ENCODE measurements around the gene INTS7.
"Not testable (repeated sequence)": the region's sequence is repeated elsewhere in the genome, so short reads cannot be mapped to it uniquely, and the experiment has no call there.

The INTS7 gene

DNA sequence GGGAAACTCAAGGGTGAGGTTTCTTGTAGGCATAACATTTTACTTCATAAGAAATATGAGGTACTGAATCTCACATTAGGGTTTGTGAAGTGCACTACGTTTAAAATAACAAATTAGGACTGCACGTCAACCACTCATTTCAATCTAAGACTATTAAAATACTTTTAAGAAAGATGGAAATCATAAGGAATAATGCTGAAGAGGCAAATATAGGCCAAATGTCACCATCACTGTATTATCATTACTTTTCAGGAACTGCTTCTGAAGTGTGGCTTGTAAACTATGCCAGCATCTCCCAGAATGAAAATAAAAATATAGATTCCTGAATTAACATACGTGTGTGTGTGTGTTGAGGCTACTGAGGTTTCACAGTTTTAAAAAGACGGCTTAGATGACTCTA, 56.8 kb downstream of the INTS7 start:
- DNase-seq (ENCODE audit: low spot score), result no peak

DNA sequence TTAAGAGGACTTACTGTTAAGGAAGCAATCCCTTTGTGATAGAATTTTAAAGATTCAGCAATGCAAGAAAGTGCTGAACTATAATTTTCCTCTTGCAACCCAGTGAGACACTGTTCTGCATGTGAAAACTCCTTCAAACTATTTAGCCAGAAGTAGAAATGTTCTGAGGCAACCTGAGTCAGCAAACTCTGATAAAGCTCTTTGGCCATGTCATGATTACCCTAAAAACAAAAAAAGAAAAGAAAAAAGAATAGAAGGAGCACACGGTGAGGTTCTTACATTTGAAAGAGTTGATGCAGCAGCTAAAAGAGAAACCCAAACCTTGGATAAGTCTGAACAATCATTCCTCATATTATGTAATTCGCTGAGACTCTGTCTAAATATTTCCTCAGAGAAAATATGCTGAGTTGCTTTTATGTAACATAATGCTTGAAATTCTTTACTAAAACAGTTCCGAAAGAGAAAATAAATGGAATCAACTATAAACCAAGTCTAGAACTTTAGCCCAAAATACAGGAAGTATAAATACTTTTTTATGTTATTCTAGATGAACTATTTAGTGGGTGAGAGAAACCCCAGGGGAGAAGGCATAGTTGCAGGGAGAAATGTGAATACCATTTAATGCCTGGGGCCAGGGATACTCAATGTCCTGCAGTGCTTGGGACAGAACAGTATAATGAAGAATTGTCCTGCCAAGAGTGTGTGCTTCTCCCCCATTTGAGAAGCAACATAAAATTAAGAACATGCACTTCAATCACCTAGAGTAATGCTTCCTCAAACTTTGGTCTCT, 60.0 kb downstream of the INTS7 start:
- DNase-seq (ENCODE audit: low spot score), result peak; percentile 44

DNA sequence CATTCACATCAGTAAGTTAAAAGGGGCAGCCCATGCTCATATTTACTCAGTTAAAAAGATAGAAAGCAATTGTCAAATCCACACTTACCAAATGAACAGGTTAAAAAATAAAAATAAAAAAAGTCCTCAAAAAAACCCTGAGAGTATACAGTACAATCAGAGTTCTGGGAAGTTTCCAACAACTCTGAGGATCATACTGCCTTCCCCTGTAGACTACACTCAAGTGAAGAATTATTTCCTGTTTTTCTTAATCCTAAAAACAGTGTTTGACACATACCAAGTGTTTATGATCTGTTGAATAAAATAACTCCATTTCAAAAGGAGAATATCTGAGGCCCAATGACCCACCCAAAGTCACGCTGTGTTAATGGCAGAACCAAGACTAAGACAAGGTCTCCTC, 61.8 kb downstream of the INTS7 start:
- DNase-seq (ENCODE audit: low spot score), result no peak

DNA sequence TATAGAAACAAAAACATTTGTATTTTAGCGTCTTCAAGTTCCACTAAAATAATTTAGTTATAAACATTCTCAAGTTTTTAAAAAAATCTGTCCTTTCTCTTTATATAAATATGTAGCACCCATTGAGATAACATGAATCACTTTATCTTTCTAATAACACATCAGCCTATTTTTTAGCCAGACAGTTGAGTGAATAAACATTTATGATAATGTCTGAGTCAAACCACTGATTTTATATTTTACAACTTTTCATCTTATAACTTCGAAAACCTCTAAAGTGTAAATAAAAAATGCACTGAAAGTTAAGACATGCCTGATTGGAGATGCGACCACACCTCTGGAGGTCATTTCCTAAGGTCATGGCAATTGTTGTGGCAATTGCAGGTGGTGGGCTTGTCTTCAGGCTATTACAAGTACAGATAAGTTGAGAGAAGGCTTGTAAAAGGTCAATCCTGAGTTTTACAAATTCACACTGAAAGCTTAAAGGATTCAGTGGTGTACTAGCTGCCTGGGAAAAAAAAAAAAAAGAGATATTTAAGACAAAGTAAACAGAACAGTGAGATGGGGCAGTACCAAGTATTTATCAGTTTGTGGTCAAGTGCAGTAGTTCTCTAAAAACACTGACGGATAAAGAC, 67.0 kb downstream of the INTS7 start:
- no peak for DNase-seq (ENCODE audit: low spot score)

DNA sequence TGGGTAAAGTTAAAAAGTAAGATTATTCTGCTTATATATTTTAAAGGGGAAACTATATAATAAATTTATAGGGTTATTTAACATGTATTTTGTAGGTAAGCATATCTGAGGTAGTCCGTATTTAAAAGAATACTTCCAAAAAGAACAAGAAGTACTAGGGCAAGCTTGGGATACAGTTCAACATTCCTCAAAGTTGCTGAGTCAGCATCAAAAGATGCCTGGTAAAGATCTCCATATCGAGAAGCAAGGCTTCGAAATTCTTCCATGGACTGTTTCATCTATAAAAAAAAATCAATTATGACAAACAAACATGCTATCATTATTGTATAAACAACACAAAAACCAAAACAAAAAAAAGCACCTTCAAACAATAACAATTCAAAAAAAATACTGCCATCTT, 67.7 kb downstream of the INTS7 start:
- no peak for DNase-seq (ENCODE audit: low spot score)

DNA sequence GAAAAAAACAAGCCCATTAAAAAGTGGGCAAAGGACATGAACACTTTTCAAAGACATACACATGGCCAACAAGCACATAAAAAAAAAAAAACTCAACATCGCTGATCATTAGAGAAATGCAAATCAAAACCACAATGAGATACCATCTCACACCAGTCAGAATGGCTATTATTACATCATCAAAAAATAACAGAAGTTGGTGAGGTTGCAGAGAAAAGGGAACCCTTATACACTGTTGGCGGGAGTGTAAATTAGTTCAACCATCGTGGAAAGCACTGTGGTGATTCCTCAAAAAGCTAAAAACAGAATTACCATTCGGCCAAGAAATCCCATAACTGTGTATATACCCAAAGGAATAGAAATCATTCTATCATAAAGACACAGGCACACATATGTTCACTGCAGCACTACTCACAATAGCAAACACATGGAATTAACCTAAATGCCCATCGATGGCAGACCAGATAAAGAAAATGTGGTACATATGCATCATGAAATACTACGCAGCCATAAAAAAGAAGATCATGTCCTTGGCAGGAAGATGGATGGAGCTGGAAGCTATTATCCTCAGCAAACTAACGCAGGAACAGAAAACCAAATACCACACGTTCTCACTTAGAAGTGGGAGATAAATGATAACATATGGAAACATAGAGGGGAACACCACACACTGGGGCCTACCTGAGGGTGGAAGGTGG, 70.1 kb downstream of the INTS7 start:
- no peak for DNase-seq (ENCODE audit: low spot score)

DNA sequence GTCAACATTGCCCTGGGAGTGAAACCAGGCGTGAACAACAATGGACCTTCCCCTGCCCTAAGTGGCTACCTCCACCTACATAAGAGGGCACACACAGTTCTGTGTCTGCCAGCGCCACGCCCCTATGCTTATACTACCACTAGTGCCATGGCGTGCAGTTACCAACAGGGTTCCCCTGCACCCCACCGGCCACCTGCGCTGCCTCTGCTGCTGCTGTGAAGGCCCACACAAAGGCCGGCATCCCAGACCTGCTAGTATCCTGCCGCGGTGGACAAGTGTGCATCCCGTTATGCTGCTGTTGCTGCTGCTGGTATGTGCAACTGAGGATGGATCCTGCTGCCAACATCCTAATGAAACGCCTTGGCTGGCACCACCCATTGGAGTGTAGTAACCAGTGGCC, 75.7 kb downstream of the INTS7 start:
- DNase-seq (ENCODE audit: low spot score), result no peak

DNA sequence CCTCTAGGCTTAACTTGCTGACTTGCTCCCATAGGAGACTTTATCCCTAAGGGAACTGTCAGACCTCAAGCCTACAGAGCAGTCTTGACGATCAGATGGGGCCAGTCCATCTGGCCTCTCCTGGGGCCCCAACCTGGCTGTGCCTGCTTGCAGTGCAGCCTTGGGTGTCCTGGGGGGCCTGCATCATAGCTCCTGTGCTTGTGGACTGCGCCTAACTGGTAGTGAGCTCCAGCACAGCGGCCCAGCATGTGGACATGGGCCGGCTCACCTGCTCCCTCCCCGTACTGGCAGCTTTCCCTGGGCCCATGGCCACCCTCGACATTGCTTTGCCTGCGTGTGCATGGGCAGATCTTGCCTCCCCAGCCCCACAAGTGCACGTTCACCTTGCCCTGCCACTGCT, 76.1 kb downstream of the INTS7 start:
- no peak for DNase-seq (ENCODE audit: low spot score)

DNA sequence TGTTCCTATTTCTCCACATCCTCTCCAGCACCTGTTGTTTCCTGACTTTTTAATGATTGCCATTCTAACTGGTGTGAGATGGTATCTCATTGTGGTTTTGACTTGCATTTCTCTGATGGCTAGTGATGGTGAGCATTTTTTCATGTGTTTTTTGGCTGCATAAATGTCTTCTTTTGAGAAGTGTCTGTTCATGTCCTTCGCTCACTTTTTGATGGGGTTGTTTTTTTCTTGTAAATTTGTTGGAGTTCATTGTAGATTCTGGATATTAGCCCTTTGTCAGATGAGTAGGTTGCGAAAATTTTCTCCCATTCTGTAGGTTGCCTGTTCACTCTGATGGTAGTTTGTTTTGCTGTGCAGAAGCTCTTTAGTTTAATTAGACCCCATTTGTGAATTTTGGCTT, 81.3 kb downstream of the INTS7 start:
- DNase-seq (ENCODE audit: low spot score), result not testable (repeated sequence)

DNA sequence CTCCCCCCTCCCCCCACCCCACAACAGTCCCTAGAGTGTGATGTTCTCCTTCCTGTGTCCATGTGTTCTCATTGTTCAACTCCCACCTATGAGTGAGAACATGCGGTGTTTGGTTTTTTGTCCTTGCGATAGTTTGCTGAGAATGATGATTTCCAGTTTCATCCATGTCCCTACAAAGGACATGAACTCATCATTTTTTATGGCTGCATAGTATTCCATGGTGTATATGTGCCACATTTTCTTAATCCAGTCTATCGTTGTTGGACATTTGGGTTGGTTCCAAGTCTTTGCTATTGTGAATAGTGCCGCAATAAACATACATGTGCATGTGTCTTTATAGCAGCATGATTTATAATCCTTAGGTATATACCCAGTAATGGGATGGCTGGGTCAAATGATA, 81.8 kb downstream of the INTS7 start:
- not testable (repeated sequence) for DNase-seq (ENCODE audit: low spot score)

DNA sequence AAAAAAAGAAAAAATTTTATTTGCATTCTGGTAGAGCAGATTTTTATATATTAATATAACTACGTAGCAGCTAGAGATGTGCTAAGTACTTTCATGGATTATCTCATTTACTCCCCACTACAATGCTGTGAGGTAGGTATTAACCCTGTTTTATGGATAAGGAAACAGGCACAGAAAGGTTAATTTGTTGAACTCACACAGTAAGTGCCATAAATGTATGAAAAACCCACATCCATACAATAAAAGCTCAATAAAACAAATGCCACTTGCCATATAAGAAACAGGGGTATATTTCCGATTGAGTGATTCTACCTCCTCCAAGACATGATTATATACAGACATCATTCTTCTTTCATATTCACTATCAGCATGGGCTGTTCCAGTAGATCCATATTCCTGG, 83.1 kb downstream of the INTS7 start:
- no peak for DNase-seq (ENCODE audit: low spot score)

DNA sequence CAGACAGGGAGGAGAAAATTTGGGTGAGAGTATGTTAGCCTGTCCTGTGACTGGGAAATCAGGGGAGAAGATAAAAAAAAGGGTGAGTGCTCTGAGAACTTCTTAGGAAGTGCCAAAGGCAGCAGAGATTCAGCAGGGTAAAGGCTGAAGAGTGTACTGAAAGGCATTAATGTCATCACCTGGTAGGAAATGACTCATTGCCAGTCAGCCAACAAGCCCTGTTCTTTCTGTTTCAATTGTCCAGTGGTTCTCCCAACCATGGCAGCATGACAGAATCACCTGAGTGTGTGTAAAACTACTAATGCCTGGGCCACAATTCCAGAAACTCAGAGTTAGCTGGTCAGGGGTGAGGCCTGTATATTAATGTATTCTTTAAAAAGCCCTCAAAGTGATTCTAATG, 83.5 kb downstream of the INTS7 start:
- DNase-seq (ENCODE audit: low spot score), result peak; percentile 19

DNA sequence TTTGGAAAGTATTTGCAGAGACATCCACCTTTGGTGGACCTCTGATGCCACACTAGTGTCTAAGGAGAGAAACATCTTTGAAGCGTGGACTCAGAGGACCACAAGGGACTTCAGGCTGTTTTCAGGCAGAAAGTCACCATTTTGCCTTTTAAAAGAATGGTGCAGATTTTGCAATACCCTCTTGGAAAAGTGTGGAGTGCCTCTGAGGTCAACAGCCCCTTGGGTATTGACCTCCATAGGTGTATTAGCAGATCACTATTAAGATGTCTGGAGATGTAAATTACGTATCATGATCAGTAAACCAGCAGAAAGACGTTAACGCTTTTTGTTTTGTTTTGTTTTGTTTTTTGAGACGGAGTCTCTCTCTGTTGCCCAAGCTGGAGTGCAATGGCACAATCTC, 87.0 kb downstream of the INTS7 start:
- DNase-seq (ENCODE audit: low spot score), result no peak

DNA sequence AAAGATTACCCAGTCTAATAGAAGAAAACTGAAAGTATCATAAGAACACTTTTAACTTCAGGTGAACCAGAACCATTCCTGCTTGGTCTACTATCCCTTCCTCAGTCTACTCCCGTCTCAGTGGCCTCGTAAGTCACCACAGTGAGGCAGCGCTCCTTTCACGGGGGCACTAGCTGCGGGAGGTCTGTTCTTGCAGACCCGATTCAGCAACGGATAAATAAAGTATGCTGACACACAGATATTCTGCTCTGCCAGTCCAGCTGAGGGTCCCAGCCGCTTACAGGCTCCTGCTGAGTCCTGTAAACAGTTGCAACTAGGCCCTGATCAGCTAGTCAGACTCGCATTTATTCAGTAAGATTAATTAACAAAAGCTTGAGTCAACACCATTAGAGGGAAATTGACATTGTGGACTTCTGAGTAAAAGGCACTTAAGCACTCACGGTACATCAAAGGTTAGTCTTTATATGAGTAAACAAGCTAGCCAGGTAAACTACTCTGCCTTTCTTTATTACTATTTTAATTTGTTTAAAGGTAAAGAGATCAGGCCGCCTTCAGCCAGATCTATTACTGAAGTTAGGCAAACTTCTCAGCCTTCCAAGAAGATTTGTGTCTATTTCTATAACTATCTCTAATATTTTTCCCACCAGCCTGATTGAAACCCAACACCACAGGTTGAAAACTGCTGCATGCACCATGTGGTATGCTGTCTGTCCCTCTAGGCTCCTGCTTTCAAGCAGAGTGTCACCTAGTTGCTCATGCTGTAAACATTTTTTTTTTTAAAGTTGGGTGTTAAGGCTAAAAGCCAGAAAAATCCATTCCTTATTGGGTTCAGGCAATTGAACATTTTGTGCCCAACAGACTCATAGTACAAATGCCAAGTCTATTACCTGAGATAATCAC, 87.7 kb downstream of the INTS7 start:
- DNase-seq (ENCODE audit: low spot score), result no peak

DNA sequence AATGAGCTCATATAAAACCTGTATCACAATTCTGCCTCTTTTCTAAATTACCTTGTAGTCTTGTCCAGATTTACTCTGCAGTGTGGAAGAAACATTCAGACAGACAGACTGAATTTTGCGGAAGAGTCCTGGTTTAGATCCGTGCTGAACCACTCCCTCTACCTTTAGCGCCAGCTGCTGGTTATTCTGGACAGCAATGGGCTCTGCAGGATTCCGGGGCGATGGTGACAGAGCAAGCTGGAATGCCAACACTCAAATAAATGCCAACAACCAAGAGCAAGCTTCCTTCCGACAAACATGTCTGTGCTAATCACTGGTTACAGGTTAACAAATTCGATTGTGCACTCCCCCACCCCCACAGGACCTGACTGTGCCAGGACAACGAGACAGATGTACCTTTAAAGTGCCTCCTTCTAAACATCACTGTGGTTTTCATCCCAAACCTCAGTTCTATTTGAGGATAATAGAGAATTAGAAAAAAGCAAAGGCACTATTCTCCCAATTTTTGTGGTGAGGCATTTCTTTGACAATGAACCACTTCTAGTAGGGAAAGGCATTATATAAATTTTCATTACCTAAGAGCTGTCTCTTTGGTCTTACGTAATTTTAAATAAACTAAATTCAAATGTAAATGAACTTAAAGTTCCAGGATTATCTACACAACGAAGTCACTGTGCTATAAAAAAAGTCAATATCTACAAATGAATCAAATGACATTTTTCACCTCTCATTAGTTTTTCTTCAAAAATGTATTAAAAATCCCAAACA, 90.4 kb downstream of the INTS7 start:
- DNase-seq (ENCODE audit: low spot score), result peak; percentile 36

DNA sequence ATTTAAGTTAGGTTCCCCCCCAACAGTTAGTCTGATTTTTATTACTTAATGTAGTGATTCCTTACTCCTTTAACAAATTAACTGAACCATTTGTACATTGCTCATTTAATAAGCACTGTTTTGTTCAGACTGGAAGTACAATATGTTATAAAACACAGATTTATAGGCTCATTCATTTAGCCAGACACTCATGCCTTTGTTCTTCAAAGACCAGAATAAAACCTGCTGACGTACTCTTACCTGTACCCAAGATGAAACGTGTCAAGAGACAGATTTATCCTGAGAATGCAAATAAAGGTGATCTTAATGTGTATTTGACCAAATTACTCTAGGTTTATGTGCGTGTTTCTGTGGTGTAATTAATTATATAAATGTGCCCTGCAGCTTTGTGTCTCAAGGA, 92.8 kb downstream of the INTS7 start:
- DNase-seq (ENCODE audit: low spot score), result no peak

DNA sequence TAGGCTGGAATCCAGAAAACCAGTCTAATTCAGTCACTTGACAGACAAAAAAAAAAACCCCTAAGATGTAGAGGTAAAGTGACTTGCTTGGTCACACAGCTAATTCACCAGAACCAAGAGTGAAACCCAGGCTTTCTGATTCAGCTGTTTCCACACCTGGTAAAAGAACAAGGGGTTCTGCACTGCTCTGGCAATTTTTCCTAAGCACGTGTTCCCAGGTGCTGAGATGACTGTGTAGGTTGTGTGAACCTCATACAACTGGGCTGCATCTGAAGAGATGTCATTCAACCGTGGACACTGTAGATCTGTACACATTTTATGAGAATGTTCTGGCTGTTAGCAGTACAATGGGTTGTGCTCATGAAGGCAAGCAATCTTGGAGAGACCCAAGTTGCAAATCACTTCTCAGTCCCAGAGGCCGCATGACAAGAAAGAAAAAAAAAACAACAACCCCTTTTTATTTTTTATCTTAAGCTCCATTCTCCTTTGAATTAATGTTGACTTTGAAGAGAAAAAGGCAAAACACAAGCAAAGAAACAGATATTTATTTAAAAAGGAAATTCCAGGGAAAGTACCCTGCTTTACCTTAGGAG, 95.4 kb downstream of the INTS7 start:
- DNase-seq (ENCODE audit: low spot score), result no peak

DNA sequence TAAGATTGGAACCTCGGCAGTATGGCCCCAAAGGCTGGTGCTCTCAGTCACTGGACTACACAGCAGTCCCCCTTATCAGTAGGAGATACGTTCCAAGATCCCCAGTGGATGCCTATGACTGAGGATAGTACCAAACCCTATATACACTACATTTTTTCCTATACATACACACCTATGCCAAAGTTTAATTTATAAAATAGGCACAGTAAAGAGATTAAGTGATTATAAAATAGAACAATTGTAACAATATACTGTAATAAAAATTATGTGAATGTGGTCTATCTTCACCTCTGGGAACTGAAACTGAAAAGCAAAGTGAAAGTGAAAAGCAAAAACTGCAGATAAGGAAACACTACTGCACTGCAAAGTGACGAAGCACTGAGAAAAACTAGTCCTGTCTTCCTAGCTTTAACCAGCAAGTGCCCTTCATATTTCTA, 96.8 kb downstream of the INTS7 start:
- no peak for DNase-seq (ENCODE audit: low spot score)

DNA sequence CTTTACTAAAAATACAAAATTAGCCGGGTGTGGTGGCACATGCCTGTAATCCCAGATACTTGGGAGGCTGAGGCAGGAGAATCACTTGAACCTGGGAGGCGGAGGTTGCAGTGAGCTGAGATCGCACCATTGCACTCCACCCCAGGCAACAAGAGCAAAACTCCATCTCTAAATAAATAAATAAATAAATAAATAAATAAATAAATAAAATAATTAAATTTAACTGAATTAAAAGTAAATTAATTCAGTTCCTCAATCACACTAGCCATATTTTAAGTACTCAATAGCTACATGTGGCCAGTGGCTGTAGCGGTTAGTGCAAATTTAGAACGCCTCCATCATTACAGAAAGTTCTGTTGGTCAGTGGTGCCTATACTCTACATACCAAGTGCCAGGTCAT, 97.9 kb downstream of the INTS7 start:
- DNase-seq (ENCODE audit: low spot score), result not testable (repeated sequence)

DNA sequence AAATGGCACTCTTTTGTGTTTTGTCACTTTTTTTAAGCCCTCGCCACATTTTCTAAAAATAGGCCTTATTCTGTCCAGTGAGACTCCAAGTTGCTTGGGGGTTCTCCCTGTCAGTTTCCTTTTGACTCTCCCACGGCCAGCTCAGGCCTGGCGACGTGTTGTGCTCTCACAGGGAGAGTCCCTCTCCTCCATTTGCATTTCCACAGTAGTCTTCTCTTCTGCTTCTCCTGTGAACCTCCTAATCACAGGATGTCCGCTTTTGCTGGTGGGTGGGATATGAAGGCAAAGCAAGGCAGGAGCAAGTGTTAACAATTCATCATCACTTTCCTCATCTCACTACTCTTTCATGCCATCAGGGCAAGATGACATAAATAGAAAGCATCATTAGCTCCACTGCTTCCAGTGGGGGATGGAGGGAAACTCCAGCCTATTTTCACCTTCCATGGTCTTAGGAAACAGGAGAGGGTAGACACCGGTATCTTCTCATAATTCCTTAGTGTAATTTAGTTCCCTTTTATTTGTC, 99.8 kb downstream of the INTS7 start:
- no peak for DNase-seq (ENCODE audit: low spot score)

Data from GM03348 (cell line).